ENCODE measurements around the gene HNRNPA3.

HNRNPA3 gene

DNA sequence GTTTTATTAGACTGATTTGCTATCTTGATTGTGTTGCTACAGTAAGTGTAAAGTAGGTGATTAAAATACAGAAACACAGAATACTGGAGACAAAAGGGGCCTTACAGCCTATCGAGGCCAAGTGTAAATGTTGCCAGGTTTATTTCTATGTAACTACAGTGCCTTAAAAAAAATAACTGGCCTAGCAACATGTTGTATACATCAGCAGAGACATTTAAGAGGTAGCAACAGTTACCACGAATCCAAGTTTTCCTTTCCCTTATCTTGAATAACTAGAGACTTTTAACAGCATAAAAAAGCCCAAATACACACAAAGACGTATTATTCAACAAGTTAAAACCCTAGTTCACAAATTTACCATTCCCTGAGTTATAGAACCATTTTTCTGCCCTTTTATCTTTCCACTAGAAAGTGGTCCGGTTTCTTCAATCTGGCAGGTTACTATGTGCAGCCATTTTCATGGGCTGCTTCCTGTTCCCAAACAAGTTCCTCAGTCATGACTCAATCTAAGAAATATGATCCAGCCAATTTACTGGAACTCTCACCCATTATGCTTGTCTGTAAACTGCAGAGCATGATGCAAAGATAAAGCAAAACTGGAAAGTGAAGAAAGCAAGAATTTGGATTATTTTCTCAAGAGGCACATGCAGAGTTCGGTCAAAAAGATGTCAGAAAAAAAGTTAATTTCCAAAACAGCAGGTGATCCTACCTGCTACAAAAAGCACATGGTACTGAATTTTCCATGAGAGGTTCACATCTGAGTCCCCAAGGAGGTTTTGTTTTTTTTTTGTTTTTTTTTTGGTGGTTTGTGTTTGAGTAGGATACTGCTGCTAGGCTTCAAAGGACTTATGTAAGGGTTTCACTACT is 29.8 kb downstream of the HNRNPA3 start:
- DNase-seq (ENCODE audit: extremely low spot score): peak; percentile 66
- TF ChIP-seq PKNOX1 (IDR thresholded peaks at IDR 0.05) (peak; percentile 63; the same call in 1 of the 2 replicates), SP1 (IDR thresholded peaks at IDR 0.05) (no peak), ZNF384 (IDR thresholded peaks at IDR 0.05) (peak; percentile 64), ELF4 (IDR thresholded peaks at IDR 0.05) (peak; percentile 20; the same call in 1 of the 2 replicates)
- ChIA-PET POLR2A (no interaction called here), CTCF (interaction anchor here (1.0 to 1.6 kb wide), 2 partner anchors 12 to 13 kb away, joined by 3 to 5 read pairs; no protein-coding TSS in a partner anchor)

- ChIA-PET POLR2A (interaction anchor here (0.6 to 1.2 kb wide), 2 partner anchors 31 to 87 kb away, joined by 3 read pairs; partner anchors contain the start of gene HNRNPA3), CTCF (interaction anchor here (1.6 kb wide), 1 partner anchor 11 kb away, joined by 5 read pairs; no protein-coding TSS in a partner anchor)
- no peak for DNase-seq (ENCODE audit: extremely low spot score)
- TF ChIP-seq CTBP1 (IDR thresholded peaks at IDR 0.05; ENCODE audit: borderline replicate concordance) (no peak), PKNOX1 (IDR thresholded peaks at IDR 0.05) (no peak), FOXK2 (IDR thresholded peaks at IDR 0.05) (no peak), TARDBP (IDR thresholded peaks at IDR 0.05) (no peak), NFRKB (IDR thresholded peaks at IDR 0.05) (no peak), HDGF (IDR thresholded peaks at IDR 0.05; ENCODE audit: borderline replicate concordance) (no peak), ELF4 (IDR thresholded peaks at IDR 0.05) (no peak), BHLHE40 (IDR thresholded peaks at IDR 0.05; ENCODE audit: borderline replicate concordance) (no peak), SUZ12 (IDR thresholded peaks at IDR 0.05) (no peak)
Measured at GRCh38 chr2:177243073-177243472, 30.5 kb downstream of the HNRNPA3 start.

GRCh38 chr2:177243476-177243875 is 30.9 kb downstream of the HNRNPA3 start:
- ChIA-PET POLR2A (interaction anchor here (0.6 to 1.2 kb wide), 2 partner anchors 31 to 87 kb away, joined by 3 read pairs; partner anchors contain the start of gene HNRNPA3), CTCF (interaction anchor here (0.7 to 1.6 kb wide), 2 partner anchors 9 to 11 kb away, joined by 5 read pairs; no protein-coding TSS in a partner anchor)
- no peak for TF ChIP-seq LEF1 (IDR thresholded peaks at IDR 0.05; ENCODE audit: borderline replicate concordance)
- no peak for TF ChIP-seq HDGF (IDR thresholded peaks at IDR 0.05; ENCODE audit: borderline replicate concordance)
- TF ChIP-seq PKNOX1 (IDR thresholded peaks at IDR 0.05): no peak
- no peak for TF ChIP-seq BHLHE40 (IDR thresholded peaks at IDR 0.05; ENCODE audit: borderline replicate concordance)
- TF ChIP-seq FOXK2 (IDR thresholded peaks at IDR 0.05): no peak
- no peak for TF ChIP-seq ELF4 (IDR thresholded peaks at IDR 0.05)
- no peak for TF ChIP-seq TARDBP (IDR thresholded peaks at IDR 0.05)
- no peak for TF ChIP-seq FOXA1 (IDR thresholded peaks at IDR 0.05)
- no peak for DNase-seq (ENCODE audit: extremely low spot score)

GRCh38 chr2:177244244-177244771 is 31.7 kb downstream of the HNRNPA3 start:
- POLR2A ChIA-PET: interaction anchor here (1.2 to 2.3 kb wide), 2 partner anchors 19 to 32 kb away, joined by 3 to 13 read pairs; partner anchors contain the start of genes HNRNPA3 and NFE2L2
- CTCF ChIA-PET: interaction anchor here (0.6 to 1.7 kb wide), 5 partner anchors 9 to 79 kb away, joined by 4 to 8 read pairs (median 5); no protein-coding TSS in a partner anchor
- no peak for DNase-seq (ENCODE audit: extremely low spot score)
- no peak for TF ChIP-seq FOXM1 (IDR thresholded peaks at IDR 0.05; ENCODE audit: borderline replicate concordance)

DNA sequence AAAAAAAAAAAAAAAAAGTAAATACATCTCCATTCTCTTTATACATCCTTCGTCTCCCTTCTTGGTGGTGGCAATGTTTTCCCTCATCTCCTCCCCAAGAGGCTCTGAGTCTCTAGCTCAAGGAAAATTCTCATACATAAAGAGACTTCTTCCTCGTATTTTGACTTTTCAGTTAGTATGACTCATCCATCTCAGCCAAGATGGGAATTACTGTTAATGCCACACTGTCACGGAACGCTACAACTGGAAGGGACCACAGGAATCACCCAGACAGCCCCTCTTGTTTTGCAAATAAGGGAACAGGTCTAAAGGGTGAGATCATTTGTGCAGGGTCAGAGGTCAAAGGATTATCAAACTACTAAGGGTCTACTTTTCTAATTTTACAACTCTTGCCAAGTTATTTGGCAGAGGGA is 32.4 kb downstream of the HNRNPA3 start:
- TF ChIP-seq HDGF (IDR thresholded peaks at IDR 0.05; ENCODE audit: borderline replicate concordance): no peak
- no peak for TF ChIP-seq CTBP1 (IDR thresholded peaks at IDR 0.05; ENCODE audit: borderline replicate concordance)
- peak; percentile 46; the same call in 1 of the 2 replicates for TF ChIP-seq ZNF384 (IDR thresholded peaks at IDR 0.05)
- no peak for TF ChIP-seq FOXK2 (IDR thresholded peaks at IDR 0.05)
- peak; percentile 69; the same call in 1 of the 2 replicates for TF ChIP-seq ARNT (IDR thresholded peaks at IDR 0.05)
- ChIA-PET POLR2A (interaction anchor here (1.7 to 2.3 kb wide), 2 partner anchors 19 to 33 kb away, joined by 5 to 13 read pairs; partner anchors contain the start of genes HNRNPA3 and NFE2L2), CTCF (interaction anchor here (0.9 to 1.7 kb wide), 2 partner anchors 10 to 80 kb away, joined by 4 to 8 read pairs; no protein-coding TSS in a partner anchor)
- peak; percentile 20 for DNase-seq (ENCODE audit: extremely low spot score)

DNA sequence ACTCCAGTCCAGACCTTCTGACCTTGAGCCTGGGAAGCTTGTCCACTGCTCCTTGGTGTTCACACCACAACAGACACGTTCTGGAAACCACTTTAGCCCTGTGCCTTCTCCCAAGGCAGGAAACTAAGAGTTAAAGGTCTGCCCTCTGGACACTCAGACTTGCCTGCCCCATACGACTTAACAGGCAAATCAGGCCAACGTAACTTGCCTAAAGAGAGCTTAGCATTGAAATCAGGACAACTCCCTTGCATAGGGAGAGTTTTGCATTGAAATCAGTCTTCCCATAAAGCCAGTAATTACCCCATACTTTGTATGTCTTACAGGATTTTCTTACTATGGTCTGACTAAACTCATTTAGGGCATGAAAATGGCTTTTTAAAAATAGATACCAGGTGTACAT is 33.4 kb downstream of the HNRNPA3 start:
- POLR2A ChIA-PET: interaction anchor here (1.7 to 2.3 kb wide), 2 partner anchors 18 to 34 kb away, joined by 5 to 13 read pairs; partner anchors contain the start of genes HNRNPA3 and NFE2L2
- CTCF ChIA-PET: interaction anchor here (1.7 kb wide), 1 partner anchor 9 kb away, joined by 8 read pairs; no protein-coding TSS in a partner anchor
- DNase-seq (ENCODE audit: extremely low spot score): no peak
- TF ChIP-seq PKNOX1 (IDR thresholded peaks at IDR 0.05): no peak
- TF ChIP-seq TARDBP (IDR thresholded peaks at IDR 0.05): no peak
- TF ChIP-seq BHLHE40 (IDR thresholded peaks at IDR 0.05; ENCODE audit: borderline replicate concordance): no peak
- no peak for TF ChIP-seq SP1 (IDR thresholded peaks at IDR 0.05)
- TF ChIP-seq NFRKB (IDR thresholded peaks at IDR 0.05): no peak
- no peak for TF ChIP-seq L3MBTL2 (conservative IDR thresholded peaks at IDR 0.05)
- TF ChIP-seq FOXM1 (IDR thresholded peaks at IDR 0.05; ENCODE audit: borderline replicate concordance): no peak
- TF ChIP-seq ZNF384 (IDR thresholded peaks at IDR 0.05): no peak
- no peak for TF ChIP-seq SUZ12 (IDR thresholded peaks at IDR 0.05)
- no peak for TF ChIP-seq HDGF (IDR thresholded peaks at IDR 0.05; ENCODE audit: borderline replicate concordance)
- TF ChIP-seq FOXA1 (IDR thresholded peaks at IDR 0.05): no peak
- no peak for TF ChIP-seq LEF1 (IDR thresholded peaks at IDR 0.05; ENCODE audit: borderline replicate concordance)
- TF ChIP-seq ELF4 (IDR thresholded peaks at IDR 0.05): no peak
- no peak for TF ChIP-seq ARNT (IDR thresholded peaks at IDR 0.05)
- TF ChIP-seq CTBP1 (IDR thresholded peaks at IDR 0.05; ENCODE audit: borderline replicate concordance): no peak
- TF ChIP-seq FOXK2 (IDR thresholded peaks at IDR 0.05): no peak

Measured in HEK293T (cell line).